Measurements from ENCODE around the gene GTF2A1.
"Not testable (repeated sequence)": the region's sequence is repeated elsewhere in the genome, so short reads cannot be mapped to it uniquely, and the experiment has no call there.

GTF2A1 gene

GRCh38 chr14:81246461-81247270 is 25.9 kb upstream of the GTF2A1 start:
- no peak for TF ChIP-seq CTCF (IDR thresholded peaks at IDR 0.05; ENCODE audit: borderline replicate concordance, control extremely low read depth, extremely low read depth, insufficient read depth, missing control alignments)
- in situ Hi-C loops (cut with MboI; ENCODE audit: low sequenced_read_pairs, unreplicated experiment) = no loop called here
- DNase-seq (ENCODE audit: low spot score) = no peak

GRCh38 chr14:81245771-81246170 is 25.0 kb upstream of the GTF2A1 start:
- no peak for TF ChIP-seq CTCF (IDR thresholded peaks at IDR 0.05; ENCODE audit: borderline replicate concordance, control extremely low read depth, extremely low read depth, insufficient read depth, missing control alignments)
- in situ Hi-C loops (cut with MboI; ENCODE audit: low sequenced_read_pairs, unreplicated experiment) = no loop called here
- no peak for DNase-seq (ENCODE audit: low spot score)

GRCh38 chr14:81244431-81244830 is 23.7 kb upstream of the GTF2A1 start:
- in situ Hi-C loops (cut with MboI; ENCODE audit: low sequenced_read_pairs, unreplicated experiment); DNase-seq (ENCODE audit: low spot score): not testable (repeated sequence)

- TF ChIP-seq CTCF (IDR thresholded peaks at IDR 0.05; ENCODE audit: borderline replicate concordance, control extremely low read depth, extremely low read depth, insufficient read depth, missing control alignments) = no peak
- in situ Hi-C loops (cut with MboI; ENCODE audit: low sequenced_read_pairs, unreplicated experiment) = no loop called here
- DNase-seq (ENCODE audit: low spot score) = no peak
Observed at GRCh38 chr14:81243499-81243898, 22.7 kb upstream of the GTF2A1 start.

- in situ Hi-C loops (cut with MboI; ENCODE audit: low sequenced_read_pairs, unreplicated experiment) = not testable (repeated sequence)
Observed at GRCh38 chr14:81236849-81237248, 16.1 kb upstream of the GTF2A1 start.

GRCh38 chr14:81236138-81236537 is 15.4 kb upstream of the GTF2A1 start:
- TF ChIP-seq CTCF (IDR thresholded peaks at IDR 0.05; ENCODE audit: borderline replicate concordance, control extremely low read depth, extremely low read depth, insufficient read depth, missing control alignments) = no peak
- in situ Hi-C loops (cut with MboI; ENCODE audit: low sequenced_read_pairs, unreplicated experiment) = no loop called here
- DNase-seq (ENCODE audit: low spot score) = no peak

More at GRCh38 chr14:81236849-81237248, 16.1 kb upstream of the GTF2A1 start:
- not testable (repeated sequence) for DNase-seq (ENCODE audit: low spot score)

- TF ChIP-seq CTCF (IDR thresholded peaks at IDR 0.05; ENCODE audit: borderline replicate concordance, control extremely low read depth, extremely low read depth, insufficient read depth, missing control alignments) = no peak
- DNase-seq (ENCODE audit: low spot score) = peak; percentile 79
- in situ Hi-C loops (cut with MboI; ENCODE audit: low sequenced_read_pairs, unreplicated experiment) = no loop called here
Observed at GRCh38 chr14:81235096-81235495, 14.3 kb upstream of the GTF2A1 start.
